H1 (cell line): ENCODE measurements around the gene MAN1C1. TPM values are rescaled to one million over a fixed set of nuclear protein-coding genes. Genes with fewer than 3 reads are reported as not detected.

ENCODE experiments used
- CTCF ChIA-PET: fragments of 300-600 bp; sonication (Branson Sonifier 250); formaldehyde crosslinking; loops from one replicate; lab custom pipeline; 2021; ENCODE audit not compliant: partially characterized antibody; lab: Charles Lee
- POLR2A ChIA-PET: fragments of 300-600 bp; sonication (Branson Sonifier 250); formaldehyde crosslinking; loops from one replicate; lab custom pipeline; 2021; ENCODE audit warnings: inconsistent platforms; ENCODE audit not compliant: partially characterized antibody; lab: Charles Lee
- DNase-seq, 2 experiments: peaks; one replicate each; pipeline versions ENCODE4 v3.0.0 to v3.0.0-alpha.2; 2010 to 2022; ENCODE audit warnings: low spot score in 2 of 2, low read depth in 1 of 2, mixed read lengths in 1 of 2
- FAIRE-seq: peaks from 2 replicates; lab custom pipeline; 2011; peaks lifted over from hg19 to GRCh38; lab: Jason Lieb, UNC
- H2AFZ ChIP-seq: 2 replicates; pipeline ENCODE4 v1.8.1; 2012; ENCODE audit warnings: low read length, inconsistent platforms
- H2AK5ac ChIP-seq: 2 replicates; pipeline ENCODE4 v1.6.1; 2013; ENCODE audit warnings: low read depth, low read length
- H2BK120ac ChIP-seq: replicated peaks from 2 replicates; pipeline ENCODE3; 2013; ENCODE audit warnings: low read depth, low read length, inconsistent platforms
- H2BK12ac ChIP-seq: 2 replicates; pipeline ENCODE4 v1.6.1; 2013; ENCODE audit warnings: low read depth, low read length
- H2BK15ac ChIP-seq: 2 replicates; pipeline ENCODE4 v1.6.1; 2013; ENCODE audit warnings: low read length
- H2BK20ac ChIP-seq: 2 replicates; pipeline ENCODE4 v1.6.1; 2013; ENCODE audit warnings: low read length
- H2BK5ac ChIP-seq: 2 replicates; pipeline ENCODE4 v1.6.1; 2013; ENCODE audit warnings: low read depth, low read length
- H3K14ac ChIP-seq: 2 replicates; pipeline ENCODE4 v1.6.1; 2013; ENCODE audit warnings: inconsistent platforms; ENCODE audit not compliant: insufficient read length
- H3K18ac ChIP-seq: 2 replicates; pipeline ENCODE4 v1.6.1; 2013; ENCODE audit warnings: low read length; ENCODE audit errors: extremely low read depth
- H3K23ac ChIP-seq: 2 replicates; pipeline ENCODE4 v1.6.1; 2013; ENCODE audit warnings: inconsistent platforms; ENCODE audit not compliant: insufficient read length
- H3K23me2 ChIP-seq: 2 replicates; pipeline ENCODE4 v1.6.1; 2013; ENCODE audit warnings: low read depth, low read length
- H3K27ac ChIP-seq: 2 replicates; pipeline ENCODE4 v1.6.1; 2011; ENCODE audit warnings: low read depth, low read length, inconsistent platforms
- H3K27me3 ChIP-seq, 4 experiments: replicated peaks in 1 of 4; 1 replicate in 1 of 4; 2 replicates in 3 of 4; pipeline versions ENCODE4 v1.6.1 to v1.8.1; 2011 to 2013; ENCODE audit warnings: low read length in 3 of 4, mild to moderate bottlenecking in 3 of 4, inconsistent platforms in 2 of 4, mixed read lengths in 2 of 4, moderate library complexity in 1 of 4; ENCODE audit not compliant: control insufficient read depth in 3 of 4, insufficient read depth in 3 of 4; ENCODE audit errors: extremely low read depth in 1 of 4
- H3K36me3 ChIP-seq, 4 experiments: 2 replicates each; pipeline versions ENCODE4 v1.6.1 to v1.8.1; 2011 to 2013; ENCODE audit warnings: mild to moderate bottlenecking in 4 of 4, low read length in 3 of 4, moderate library complexity in 2 of 4, control low read depth in 1 of 4, inconsistent platforms in 1 of 4; ENCODE audit not compliant: insufficient read depth in 4 of 4, control insufficient read depth in 2 of 4
- H3K4ac ChIP-seq: replicated peaks from 2 replicates; pipeline ENCODE3; 2013; ENCODE audit warnings: low read length, low read depth, mixed read lengths, inconsistent platforms; ENCODE audit not compliant: insufficient read length
- H3K4me1 ChIP-seq, 4 experiments: replicated peaks in 1 of 4; 1 replicate in 1 of 4; 2 replicates in 3 of 4; pipeline versions ENCODE4 v1.6.1 to v1.8.1; 2011 to 2013; ENCODE audit warnings: low read length in 3 of 4, inconsistent platforms in 2 of 4, mixed read lengths in 1 of 4; ENCODE audit not compliant: insufficient read depth in 4 of 4, control insufficient read depth in 3 of 4
- H3K4me2 ChIP-seq, 2 experiments: 2 replicates each; pipeline versions ENCODE4 v1.6.1 to v1.8.1; 2011 to 2013; ENCODE audit warnings: low read depth in 2 of 2, low read length in 2 of 2, control low read depth in 1 of 2, inconsistent platforms in 1 of 2, mild to moderate bottlenecking in 1 of 2; ENCODE audit not compliant: insufficient read depth in 1 of 2
- H3K4me3 ChIP-seq, 4 experiments: fragments of 200-600, 300-600 bp in 1 of 4; sonication (generic), shearing (Covaris generic), sonication (Bioruptor Twin) in 1 of 4; 2 replicates each; pipeline versions ENCODE4 v1.5.1 to v1.8.1; 2011 to 2016; ENCODE audit warnings: low read length in 4 of 4, low read depth in 3 of 4, control low read depth in 2 of 4, inconsistent platforms in 2 of 4, mild to moderate bottlenecking in 2 of 4, mixed read lengths in 1 of 4, moderate library complexity in 1 of 4; ENCODE audit not compliant: insufficient read depth in 2 of 4; ENCODE audit errors: extremely low read depth in 1 of 4
- H3K56ac ChIP-seq: replicated peaks from 2 replicates; pipeline ENCODE3; 2013; ENCODE audit warnings: low read depth, mild to moderate bottlenecking, mixed read lengths, low read length, inconsistent platforms; ENCODE audit not compliant: insufficient read length
- H3K79me1 ChIP-seq: 2 replicates; pipeline ENCODE4 v1.6.1; 2013; ENCODE audit warnings: low read depth, low read length, control low read depth
- H3K79me2 ChIP-seq, 2 experiments: 2 replicates each; pipeline versions ENCODE4 v1.6.1 to v1.8.1; 2012 to 2013; ENCODE audit warnings: low read length in 2 of 2, mild to moderate bottlenecking in 2 of 2, inconsistent platforms in 1 of 2; ENCODE audit not compliant: insufficient read depth in 2 of 2, control insufficient read depth in 1 of 2
- H3K9ac ChIP-seq, 4 experiments: replicated peaks in 1 of 4; 1 replicate in 1 of 4; 2 replicates in 3 of 4; pipeline versions ENCODE4 v1.6.1 to v1.8.1; 2011 to 2013; ENCODE audit warnings: low read depth in 3 of 4, low read length in 3 of 4, control low read depth in 2 of 4, mild to moderate bottlenecking in 2 of 4, moderate library complexity in 2 of 4, inconsistent platforms in 1 of 4; ENCODE audit errors: extremely low read depth in 1 of 4
- H3K9me3 ChIP-seq, 2 experiments: 2 replicates each; pipeline versions ENCODE4 v1.6.1 to v1.8.1; 2012 to 2013; ENCODE audit warnings: mild to moderate bottlenecking in 2 of 2, moderate library complexity in 2 of 2, control low read depth in 1 of 2, inconsistent platforms in 1 of 2, low read depth in 1 of 2, low read length in 1 of 2, mixed read lengths in 1 of 2; ENCODE audit not compliant: insufficient read depth in 2 of 2
- H4K20me1 ChIP-seq, 2 experiments: replicated peaks in 1 of 2; 2 replicates each; pipeline versions ENCODE3 to v1.8.1; 2011 to 2013; ENCODE audit warnings: inconsistent platforms in 2 of 2, low read length in 2 of 2, mild to moderate bottlenecking in 1 of 2; ENCODE audit not compliant: insufficient read depth in 2 of 2, control insufficient read depth in 1 of 2
- H4K5ac ChIP-seq: 2 replicates; pipeline ENCODE4 v1.6.1; 2013; ENCODE audit warnings: low read length, low read depth, mixed read lengths, inconsistent platforms; ENCODE audit not compliant: insufficient read length
- H4K8ac ChIP-seq: 2 replicates; pipeline ENCODE4 v1.8.0; 2013; ENCODE audit warnings: mild to moderate bottlenecking, moderate library complexity, low read length, inconsistent platforms; ENCODE audit not compliant: insufficient read depth; ENCODE audit errors: extremely low read depth
- H4K91ac ChIP-seq: replicated peaks from 2 replicates; pipeline ENCODE3; 2013; ENCODE audit warnings: low read length, mixed read lengths, inconsistent platforms; ENCODE audit not compliant: insufficient read length
- CBX8 ChIP-seq: fragments of 300-800, 300-1000 bp; sonication (generic); IDR thresholded peaks from 2 replicates; pipeline ENCODE4 v1.7.1; 2016; ENCODE audit warnings: low read depth, low read length, borderline replicate concordance
- E2F6 ChIP-seq: IDR thresholded peaks from 2 replicates; pipeline ENCODE4 v1.6.1; 2012; ENCODE audit warnings: inconsistent platforms
- NRF1 ChIP-seq: IDR thresholded peaks from 2 replicates; pipeline ENCODE4 v1.6.1; 2011; ENCODE audit warnings: mild to moderate bottlenecking, low read depth, low read length, improper control_type of control experiment
- RAD21 ChIP-seq, 2 experiments: IDR thresholded peaks in 1 of 2; conservative IDR thresholded peaks in 1 of 2; 2 replicates each; pipeline ENCODE4 v1.6.1; 2011; ENCODE audit warnings: low read depth in 2 of 2, low read length in 2 of 2, improper control_type of control experiment in 1 of 2, inconsistent platforms in 1 of 2, mild to moderate bottlenecking in 1 of 2, moderate library complexity in 1 of 2
- RFX5 ChIP-seq: IDR thresholded peaks from 2 replicates; pipeline ENCODE4 v1.6.1; 2011; ENCODE audit warnings: low read depth, low read length, improper control_type of control experiment, borderline replicate concordance
- SAP30 ChIP-seq: fragments of 300-600 bp; sonication (generic); IDR thresholded peaks from 2 replicates; pipeline ENCODE4 v1.7.1; 2012; ENCODE audit warnings: low read length, moderate library complexity, mild to moderate bottlenecking, inconsistent platforms; ENCODE audit not compliant: insufficient read depth, insufficient replicate concordance
- TCF12 ChIP-seq: IDR thresholded peaks from 2 replicates; pipeline ENCODE4 v1.6.1; 2011; ENCODE audit warnings: low read depth, mild to moderate bottlenecking, low read length
- WGBS, 2 experiments: shearing (Covaris generic) in 1 of 2; methylation state at CpG; one replicate each; pipeline versions ENCODE4 v1.1.6 to v1.1.7; 2013 to 2015; ENCODE audit warnings: low lambda C conversion rate in 2 of 2, mixed read lengths in 2 of 2, inconsistent platforms in 1 of 2, low coverage in 1 of 2, missing lambda C conversion rate in 1 of 2; ENCODE audit not compliant: insufficient replicate concordance in 2 of 2, insufficient coverage in 1 of 2, insufficient read length in 1 of 2; ENCODE audit errors: extremely low coverage in 1 of 2, missing lambda C conversion rate in 1 of 2; 5-methylcytosine and 5-hydroxymethylcytosine counted together
- polyA plus RNA-seq, 7 experiments: library from polyadenylated mRNA; depleted of rRNA in 3 of 7; stranded (reverse) in 5 of 7; unstranded in 2 of 7; fragments of >200 nt in 5 of 7; fragments of 200-250 nt in 2 of 7; gene quantifications; 1 replicate in 5 of 7; 2 replicates in 1 of 7; 4 replicates in 1 of 7; pipeline versions ENCODE4 v1.2.1 to v1.2.3, GENCODE V29; 2011 to 2013; ENCODE audit warnings: missing spikeins in 2 of 7, mixed read lengths in 2 of 7
- total RNA-seq: library from RNA; stranded (reverse); fragmentation: NEBNext Ultra II Directional; extraction: Animal tissue kit (Norgen Biotek cat#: 25700); gene quantifications from 2 replicates; pipeline ENCODE4 v1.2.1, GENCODE V29; 2021

MAN1C1 gene
- total and polyA plus RNA-seq, 2 of the 8 experiments (the other 6 are each of a cell fraction or from before 2014, with no cell fraction given): 7.8 to 15.2 TPM

DNA sequence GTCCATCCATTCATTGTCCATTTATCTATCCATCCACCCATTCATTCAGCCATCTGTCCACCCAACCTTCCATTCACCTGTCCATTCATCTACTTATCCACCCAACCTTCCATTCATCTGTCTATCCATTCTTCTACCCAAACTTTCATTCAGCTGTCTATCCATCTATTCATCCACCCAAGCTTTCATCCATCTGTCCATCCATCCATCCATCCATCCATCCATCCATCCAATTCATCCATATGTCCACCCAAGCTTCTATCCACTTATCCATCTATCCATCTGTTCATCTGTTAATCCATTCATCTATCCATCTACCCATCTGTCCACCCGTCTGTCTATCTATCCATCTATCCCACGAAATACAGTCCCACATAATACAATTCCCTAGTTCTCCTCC is 21.6 kb upstream of the MAN1C1 start:
- H2BK5ac ChIP-seq: no peak overlapping the region
- no peak overlapping the region for H2AFZ ChIP-seq
- H4K91ac ChIP-seq: no peak overlapping the region
- WGBS, 2 experiments: 51% methylated on average over 2 of the region's 2 CpGs; no CpG with 5 or more reads in 1 of the 2 experiments
- no peak overlapping the region for H2BK120ac ChIP-seq
- no peaks in the 10 kb centered on the region for H4K20me1 ChIP-seq
- no peaks in the 10 kb centered on the region for H3K36me3 ChIP-seq
- H3K23ac ChIP-seq: no peak overlapping the region
- peaks cover 6% of the 10 kb centered on the region; the same call in 1 of the 2 replicates for H3K23me2 ChIP-seq
- no peaks in the 10 kb centered on the region for H3K27me3 ChIP-seq
- H3K18ac ChIP-seq: no peak overlapping the region
- no peaks in the 10 kb centered on the region for H3K79me2 ChIP-seq
- no peaks in the 10 kb centered on the region for H3K9me3 ChIP-seq
- POLR2A ChIA-PET: no interaction called here
- no peak overlapping the region for H2BK20ac ChIP-seq
- H2BK15ac ChIP-seq: no peak overlapping the region
- H3K27ac ChIP-seq: no peak overlapping the region
- CTCF ChIA-PET: interaction anchor here (0.9 to 1.6 kb wide), 3 partner anchors 14 to 24 kb away, joined by 3 to 8 read pairs (median 6); no protein-coding TSS in a partner anchor
- H2AK5ac ChIP-seq: no peak overlapping the region
- no peak overlapping the region for H4K8ac ChIP-seq
- FAIRE-seq: no peak
- H3K4me2 ChIP-seq: no peak overlapping the region
- H3K56ac ChIP-seq: no peak overlapping the region
- no peak overlapping the region for H3K9ac ChIP-seq
- DNase-seq: no peak
- H3K4me3 ChIP-seq: no peak overlapping the region
- H3K14ac ChIP-seq: no peak overlapping the region
- no peak overlapping the region for H2BK12ac ChIP-seq
- no peak overlapping the region for H3K4ac ChIP-seq
- H3K4me1 ChIP-seq: no peaks in the 10 kb centered on the region
- H4K5ac ChIP-seq: no peak overlapping the region
- H3K79me1 ChIP-seq: no peaks in the 10 kb centered on the region
- TF ChIP-seq RFX5: no peak
- TF ChIP-seq RAD21 (IDR thresholded peaks at IDR 0.05 in 1 of 2, conservative IDR thresholded peaks at IDR 0.05 in 1 of 2; ENCODE audit: low read depth in 2 of 2, low read length in 2 of 2): no peak
- no peak for TF ChIP-seq TCF12
- no peak for TF ChIP-seq SAP30
- no peak for TF ChIP-seq NRF1
- no peak for TF ChIP-seq CBX8
- TF ChIP-seq E2F6: no peak
